ENCODE data around the gene ITGB1. TPM values are rescaled to one million over a fixed set of nuclear protein-coding genes. Genes with fewer than 3 reads are reported as not detected.

ITGB1 gene
- total and polyA plus RNA-seq, 10 of the 15 experiments (the other 5 are each of a cell fraction or from before 2014, with no cell fraction given), result 2.8 to 20.7 (median 10.4) TPM

GRCh38 chr10:32963096-32963495, 5.1 kb upstream of the ITGB1 start:
- ChIA-PET SMC1A (ENCODE audit: uncharacterized antibody, unreplicated experiment) (no interaction called here), RAD21 (ENCODE audit: unreplicated experiment) (no interaction called here), CTCF (interaction anchor here (1.1 kb wide), 1 partner anchor 22 kb away, joined by 3 read pairs; no protein-coding TSS in a partner anchor), POLR2A (no interaction called here)
- DNase-seq (ENCODE audit: low read depth, low spot score), result no peak
- FAIRE-seq, result no peak
- no peak for ATAC-seq
- BruUV-seq (replicated peaks), result no TSS peak
- H3K9ac ChIP-seq (ENCODE audit: control insufficient read depth, insufficient read depth, low read length), result no peak overlapping the region
- no peak overlapping the region for H2AFZ ChIP-seq (ENCODE audit: control insufficient read depth, low read depth, low read length)
- H3K4me1 ChIP-seq (ENCODE audit: control insufficient read depth, insufficient read depth, low read length), result peaks cover 18% of the 10 kb centered on the region
- no peak overlapping the region for H3K27ac ChIP-seq (ENCODE audit: control insufficient read depth, insufficient read depth)
- no peaks in the 10 kb centered on the region for H3K79me2 ChIP-seq (ENCODE audit: control insufficient read depth, insufficient read depth, low read length)
- no peaks in the 10 kb centered on the region for H3K36me3 ChIP-seq (ENCODE audit: control insufficient read depth in 2 of 2, insufficient read depth in 2 of 2, low read length in 1 of 2)
- no peak overlapping the region for H3K4me3 ChIP-seq
- no peaks in the 10 kb centered on the region for H3K9me3 ChIP-seq (replicated peaks; ENCODE audit: control insufficient read depth, insufficient read depth, low read length)
- H3K27me3 ChIP-seq (replicated peaks in 1 of 2; ENCODE audit: control insufficient read depth in 2 of 2, insufficient read depth in 2 of 2, low read length in 1 of 2), result no peaks in the 10 kb centered on the region
- no peaks in the 10 kb centered on the region for H4K20me1 ChIP-seq (ENCODE audit: control insufficient read depth, insufficient read depth)
- no peak overlapping the region for H3K4me2 ChIP-seq (ENCODE audit: control insufficient read depth, insufficient read depth)
- 95% methylated on average over 3 of the region's 3 CpGs for WGBS (ENCODE audit: insufficient coverage, insufficient replicate concordance, low lambda C conversion rate, missing lambda C conversion rate)
- intact Hi-C loops (cut with micrococcal nuclease; ENCODE audit: unreplicated experiment) (no loop called here), in situ Hi-C loops (cut with MboI) (no loop called here)
- TF ChIP-seq, protein P1, sequence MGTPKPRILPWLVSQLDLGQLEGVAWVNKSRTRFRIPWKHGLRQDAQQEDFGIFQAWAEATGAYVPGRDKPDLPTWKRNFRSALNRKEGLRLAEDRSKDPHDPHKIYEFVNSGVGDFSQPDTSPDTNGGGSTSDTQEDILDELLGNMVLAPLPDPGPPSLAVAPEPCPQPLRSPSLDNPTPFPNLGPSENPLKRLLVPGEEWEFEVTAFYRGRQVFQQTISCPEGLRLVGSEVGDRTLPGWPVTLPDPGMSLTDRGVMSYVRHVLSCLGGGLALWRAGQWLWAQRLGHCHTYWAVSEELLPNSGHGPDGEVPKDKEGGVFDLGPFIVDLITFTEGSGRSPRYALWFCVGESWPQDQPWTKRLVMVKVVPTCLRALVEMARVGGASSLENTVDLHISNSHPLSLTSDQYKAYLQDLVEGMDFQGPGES (IDR thresholded peaks at IDR 0.05), result no peak
- TF ChIP-seq CUX1 (IDR thresholded peaks at IDR 0.05; ENCODE audit: insufficient replicate concordance, low read depth, low read length) (no peak), EZH2 (IDR thresholded peaks at IDR 0.05; ENCODE audit: borderline replicate concordance, control insufficient read depth, low read depth, low read length) (no peak), HDAC6 (IDR thresholded peaks at IDR 0.05; ENCODE audit: unreplicated experiment) (no peak), NFIC (IDR thresholded peaks at IDR 0.05; ENCODE audit: low read depth, low read length) (no peak), LARP7 (IDR thresholded peaks at IDR 0.05) (no peak), PAX8 (IDR thresholded peaks at IDR 0.05) (no peak), ELK1 (IDR thresholded peaks at IDR 0.05; ENCODE audit: low read depth, low read length) (no peak)
- TF ChIP-seq, protein P2, sequence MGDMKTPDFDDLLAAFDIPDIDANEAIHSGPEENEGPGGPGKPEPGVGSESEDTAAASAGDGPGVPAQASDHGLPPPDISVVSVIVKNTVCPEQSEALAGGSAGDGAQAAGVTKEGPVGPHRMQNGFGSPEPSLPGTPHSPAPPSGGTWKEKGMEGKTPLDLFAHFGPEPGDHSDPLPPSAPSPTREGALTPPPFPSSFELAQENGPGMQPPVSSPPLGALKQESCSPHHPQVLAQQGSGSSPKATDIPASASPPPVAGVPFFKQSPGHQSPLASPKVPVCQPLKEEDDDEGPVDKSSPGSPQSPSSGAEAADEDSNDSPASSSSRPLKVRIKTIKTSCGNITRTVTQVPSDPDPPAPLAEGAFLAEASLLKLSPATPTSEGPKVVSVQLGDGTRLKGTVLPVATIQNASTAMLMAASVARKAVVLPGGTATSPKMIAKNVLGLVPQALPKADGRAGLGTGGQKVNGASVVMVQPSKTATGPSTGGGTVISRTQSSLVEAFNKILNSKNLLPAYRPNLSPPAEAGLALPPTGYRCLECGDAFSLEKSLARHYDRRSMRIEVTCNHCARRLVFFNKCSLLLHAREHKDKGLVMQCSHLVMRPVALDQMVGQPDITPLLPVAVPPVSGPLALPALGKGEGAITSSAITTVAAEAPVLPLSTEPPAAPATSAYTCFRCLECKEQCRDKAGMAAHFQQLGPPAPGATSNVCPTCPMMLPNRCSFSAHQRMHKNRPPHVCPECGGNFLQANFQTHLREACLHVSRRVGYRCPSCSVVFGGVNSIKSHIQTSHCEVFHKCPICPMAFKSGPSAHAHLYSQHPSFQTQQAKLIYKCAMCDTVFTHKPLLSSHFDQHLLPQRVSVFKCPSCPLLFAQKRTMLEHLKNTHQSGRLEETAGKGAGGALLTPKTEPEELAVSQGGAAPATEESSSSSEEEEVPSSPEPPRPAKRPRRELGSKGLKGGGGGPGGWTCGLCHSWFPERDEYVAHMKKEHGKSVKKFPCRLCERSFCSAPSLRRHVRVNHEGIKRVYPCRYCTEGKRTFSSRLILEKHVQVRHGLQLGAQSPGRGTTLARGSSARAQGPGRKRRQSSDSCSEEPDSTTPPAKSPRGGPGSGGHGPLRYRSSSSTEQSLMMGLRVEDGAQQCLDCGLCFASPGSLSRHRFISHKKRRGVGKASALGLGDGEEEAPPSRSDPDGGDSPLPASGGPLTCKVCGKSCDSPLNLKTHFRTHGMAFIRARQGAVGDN (IDR thresholded peaks at IDR 0.05), result no peak
- TF ChIP-seq, protein P3, sequence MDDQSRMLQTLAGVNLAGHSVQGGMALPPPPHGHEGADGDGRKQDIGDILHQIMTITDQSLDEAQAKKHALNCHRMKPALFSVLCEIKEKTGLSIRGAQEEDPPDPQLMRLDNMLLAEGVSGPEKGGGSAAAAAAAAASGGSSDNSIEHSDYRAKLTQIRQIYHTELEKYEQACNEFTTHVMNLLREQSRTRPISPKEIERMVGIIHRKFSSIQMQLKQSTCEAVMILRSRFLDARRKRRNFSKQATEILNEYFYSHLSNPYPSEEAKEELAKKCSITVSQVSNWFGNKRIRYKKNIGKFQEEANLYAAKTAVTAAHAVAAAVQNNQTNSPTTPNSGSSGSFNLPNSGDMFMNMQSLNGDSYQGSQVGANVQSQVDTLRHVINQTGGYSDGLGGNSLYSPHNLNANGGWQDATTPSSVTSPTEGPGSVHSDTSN (IDR thresholded peaks at IDR 0.05; ENCODE audit: insufficient replicate concordance, low read depth, low read length), result no peak
